Ectodermal cell (in vitro differentiated cells): ENCODE results near the gene DSG4. TPM values are rescaled to one million over a fixed set of nuclear protein-coding genes. Genes with fewer than 3 reads are reported as not detected.
"Not testable (repeated sequence)": the region's sequence is repeated elsewhere in the genome, so short reads cannot be mapped to it uniquely, and the experiment has no call there.

Source experiments
- H3K27ac ChIP-seq: 2 replicates; pipeline ENCODE4 v1.7.0; 2013; ENCODE audit warnings: mild to moderate bottlenecking, low read depth, low read length; ENCODE audit not compliant: insufficient read depth, poor library complexity, severe bottlenecking
- H3K27me3 ChIP-seq: 2 replicates; pipeline ENCODE4 v1.7.0; 2013; ENCODE audit warnings: mild to moderate bottlenecking, low read length; ENCODE audit not compliant: insufficient read depth, control insufficient read depth, poor library complexity, severe bottlenecking
- H3K36me3 ChIP-seq: one replicate; pipeline ENCODE4 v1.7.0; 2013; ENCODE audit warnings: low read length; ENCODE audit not compliant: control insufficient read depth, insufficient read depth
- H3K4me1 ChIP-seq: one replicate; pipeline ENCODE4 v1.7.0; 2013; ENCODE audit warnings: low read length; ENCODE audit not compliant: control insufficient read depth, insufficient read depth
- H3K4me3 ChIP-seq: 2 replicates; pipeline ENCODE4 v1.7.0; 2013; ENCODE audit warnings: low read depth, low read length, control low read depth; ENCODE audit not compliant: insufficient read depth
- H3K9me3 ChIP-seq: 2 replicates; pipeline ENCODE4 v1.7.0; 2013; ENCODE audit warnings: mild to moderate bottlenecking, low read length, moderate library complexity; ENCODE audit not compliant: control insufficient read depth
- WGBS, 2 experiments: methylation state at CpG; one replicate each; pipeline ENCODE4 v1.1.7; 2013; ENCODE audit warnings: missing lambda C conversion rate in 2 of 2; 5-methylcytosine and 5-hydroxymethylcytosine counted together
- polyA plus RNA-seq, 4 experiments: library from polyadenylated mRNA; stranded (reverse); fragments of 50-300 nt; gene quantifications; one replicate each; pipeline ENCODE4 v1.2.3, GENCODE V29; 2013

The DSG4 gene, protein sequence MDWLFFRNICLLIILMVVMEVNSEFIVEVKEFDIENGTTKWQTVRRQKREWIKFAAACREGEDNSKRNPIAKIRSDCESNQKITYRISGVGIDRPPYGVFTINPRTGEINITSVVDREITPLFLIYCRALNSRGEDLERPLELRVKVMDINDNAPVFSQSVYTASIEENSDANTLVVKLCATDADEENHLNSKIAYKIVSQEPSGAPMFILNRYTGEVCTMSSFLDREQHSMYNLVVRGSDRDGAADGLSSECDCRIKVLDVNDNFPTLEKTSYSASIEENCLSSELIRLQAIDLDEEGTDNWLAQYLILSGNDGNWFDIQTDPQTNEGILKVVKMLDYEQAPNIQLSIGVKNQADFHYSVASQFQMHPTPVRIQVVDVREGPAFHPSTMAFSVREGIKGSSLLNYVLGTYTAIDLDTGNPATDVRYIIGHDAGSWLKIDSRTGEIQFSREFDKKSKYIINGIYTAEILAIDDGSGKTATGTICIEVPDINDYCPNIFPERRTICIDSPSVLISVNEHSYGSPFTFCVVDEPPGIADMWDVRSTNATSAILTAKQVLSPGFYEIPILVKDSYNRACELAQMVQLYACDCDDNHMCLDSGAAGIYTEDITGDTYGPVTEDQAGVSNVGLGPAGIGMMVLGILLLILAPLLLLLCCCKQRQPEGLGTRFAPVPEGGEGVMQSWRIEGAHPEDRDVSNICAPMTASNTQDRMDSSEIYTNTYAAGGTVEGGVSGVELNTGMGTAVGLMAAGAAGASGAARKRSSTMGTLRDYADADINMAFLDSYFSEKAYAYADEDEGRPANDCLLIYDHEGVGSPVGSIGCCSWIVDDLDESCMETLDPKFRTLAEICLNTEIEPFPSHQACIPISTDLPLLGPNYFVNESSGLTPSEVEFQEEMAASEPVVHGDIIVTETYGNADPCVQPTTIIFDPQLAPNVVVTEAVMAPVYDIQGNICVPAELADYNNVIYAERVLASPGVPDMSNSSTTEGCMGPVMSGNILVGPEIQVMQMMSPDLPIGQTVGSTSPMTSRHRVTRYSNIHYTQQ
- polyA plus RNA-seq (2013, experiment 1 of 4) = 0.13 TPM
- polyA plus RNA-seq (2013, experiment 2 of 4) = 0.16 TPM
- 0.11 TPM for polyA plus RNA-seq (2013, experiment 3 of 4)
- 0.08 TPM for polyA plus RNA-seq (2013, experiment 4 of 4)

- H3K27me3 ChIP-seq = no peaks in the 10 kb centered on the region
- H3K4me3 ChIP-seq = no peak within 1 kb of the TSS
- H3K4me1 ChIP-seq = no peaks in the 10 kb centered on the region
- no peak within 1 kb of the TSS for H3K27ac ChIP-seq
- H3K9me3 ChIP-seq = no peaks in the 10 kb centered on the region
- WGBS, 2 experiments = 95 to 99% methylated on average over 3 of the region's 3 CpGs
- H3K36me3 ChIP-seq = no peaks in the 10 kb centered on the region
Observed at GRCh38 chr18:31376477-31376876, at the start of gene DSG4. TSS of gene DSG4 (plus strand) at chr18:31376777. CDS start at chr18:31376912, 135 bp downstream.

DNA sequence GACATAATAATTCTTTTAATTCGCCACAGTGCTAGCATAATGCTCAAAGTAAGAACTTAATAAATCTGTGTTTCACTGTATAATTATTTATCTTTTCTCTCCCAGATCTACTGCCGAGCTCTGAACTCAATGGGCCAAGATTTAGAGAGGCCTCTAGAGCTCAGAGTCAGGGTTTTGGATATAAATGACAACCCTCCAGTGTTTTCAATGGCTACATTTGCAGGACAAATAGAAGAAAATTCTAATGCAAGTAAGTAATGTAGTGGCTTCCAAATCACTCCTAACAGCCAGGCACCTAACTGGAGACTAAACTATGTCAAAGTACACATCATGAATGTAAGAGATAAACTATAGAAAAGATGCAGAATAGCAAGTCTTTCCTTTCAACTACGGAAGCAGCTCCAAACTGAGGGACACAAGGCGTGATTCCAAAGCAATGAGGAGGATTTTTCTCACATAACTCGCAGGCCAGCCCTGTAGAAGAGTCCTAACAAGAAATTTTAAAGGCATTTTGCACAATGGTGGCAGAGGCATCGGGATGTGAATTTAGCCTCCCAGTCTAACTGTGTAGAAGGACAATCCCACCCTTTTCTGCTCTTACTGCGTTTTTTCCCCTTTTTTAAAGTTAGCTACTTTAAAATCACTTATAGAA lies 46.7 kb upstream of the DSG4 start:
- WGBS, 2 experiments = 55 to 61% methylated on average over 6 of the region's 7 CpGs
- H3K9me3 ChIP-seq = no peaks in the 10 kb centered on the region
- no peak overlapping the region for H3K27ac ChIP-seq
- H3K4me1 ChIP-seq = no peaks in the 10 kb centered on the region
- H3K36me3 ChIP-seq = no peaks in the 10 kb centered on the region
- H3K4me3 ChIP-seq = no peak overlapping the region
- no peaks in the 10 kb centered on the region for H3K27me3 ChIP-seq

GRCh38 chr18:31343454-31343853 lies 33.1 kb upstream of the DSG4 start:
- Histone ChIP-seq H3K36me3 (no peaks in the 10 kb centered on the region), H3K27me3 (no peaks in the 10 kb centered on the region), H3K4me1 (no peaks in the 10 kb centered on the region), H3K9me3 (peaks cover 2% of the 10 kb centered on the region), H3K4me3 (no peak overlapping the region), H3K27ac (no peak overlapping the region)
- WGBS, 2 experiments = 88 to 96% methylated on average over 4 of the region's 4 CpGs

- H3K36me3 ChIP-seq, H3K4me3 ChIP-seq, H3K9me3 ChIP-seq, H3K27me3 ChIP-seq, H3K4me1 ChIP-seq, H3K27ac ChIP-seq: not testable (repeated sequence)
- WGBS, 2 experiments = 67% methylated on average over 4 of the region's 17 CpGs; no CpG with 5 or more reads in 1 of the 2 experiments
Observed at GRCh38 chr18:31353336-31353735, 23.2 kb upstream of the DSG4 start.

DNA sequence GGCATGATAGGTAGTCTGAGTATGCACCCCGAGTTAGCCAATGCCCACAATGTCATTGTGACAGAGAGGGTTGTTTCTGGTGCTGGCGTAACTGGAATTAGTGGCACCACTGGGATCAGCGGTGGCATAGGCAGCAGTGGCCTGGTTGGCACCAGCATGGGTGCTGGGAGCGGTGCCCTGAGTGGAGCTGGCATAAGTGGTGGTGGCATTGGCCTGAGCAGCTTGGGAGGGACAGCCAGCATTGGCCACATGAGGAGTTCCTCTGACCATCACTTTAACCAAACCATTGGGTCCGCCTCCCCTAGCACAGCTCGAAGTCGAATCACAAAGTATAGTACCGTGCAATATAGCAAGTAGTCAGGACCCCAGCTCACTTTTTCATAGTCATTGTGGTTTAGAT lies 21.6 kb upstream of the DSG4 start:
- WGBS, 2 experiments = 95 to 98% methylated on average over 8 of the region's 8 CpGs
- no peak overlapping the region for H3K4me3 ChIP-seq
- H3K9me3 ChIP-seq = no peaks in the 10 kb centered on the region
- no peaks in the 10 kb centered on the region for H3K4me1 ChIP-seq
- H3K27me3 ChIP-seq = no peaks in the 10 kb centered on the region
- H3K27ac ChIP-seq = no peak overlapping the region
- no peaks in the 10 kb centered on the region for H3K36me3 ChIP-seq

DNA sequence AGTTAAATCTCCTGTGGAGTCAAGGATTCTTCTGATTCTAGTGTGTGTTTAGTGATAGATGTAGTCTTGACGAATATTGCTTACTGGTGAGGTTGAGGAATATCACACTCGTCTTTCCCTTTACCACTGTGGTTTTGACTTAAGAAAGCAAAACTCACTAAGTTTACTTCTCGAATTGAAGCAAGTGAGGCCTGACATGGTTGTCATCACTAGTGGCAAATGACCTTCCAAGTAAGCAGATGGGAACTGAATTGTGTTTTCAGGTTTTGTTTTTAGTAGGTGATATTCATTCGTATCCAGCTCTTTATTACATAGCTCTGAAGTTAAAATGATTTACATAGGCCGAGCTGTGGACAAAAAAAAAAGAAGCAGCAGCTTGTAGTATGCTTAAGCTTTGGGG lies 20.6 kb upstream of the DSG4 start:
- no peak overlapping the region for H3K4me3 ChIP-seq
- no peak overlapping the region for H3K27ac ChIP-seq
- H3K27me3 ChIP-seq = no peaks in the 10 kb centered on the region
- peaks cover 4% of the 10 kb centered on the region for H3K9me3 ChIP-seq
- no peaks in the 10 kb centered on the region for H3K36me3 ChIP-seq
- H3K4me1 ChIP-seq = no peaks in the 10 kb centered on the region
- WGBS, 2 experiments = 93 to 96% methylated on average over 5 of the region's 5 CpGs

GRCh38 chr18:31364190-31364589 lies 12.4 kb upstream of the DSG4 start:
- no peaks in the 10 kb centered on the region for H3K36me3 ChIP-seq
- no peak overlapping the region for H3K27ac ChIP-seq
- H3K9me3 ChIP-seq = peaks cover 4% of the 10 kb centered on the region
- no peaks in the 10 kb centered on the region for H3K27me3 ChIP-seq
- H3K4me1 ChIP-seq = no peaks in the 10 kb centered on the region
- no peak overlapping the region for H3K4me3 ChIP-seq
- 93 to 96% methylated on average over 3 to 4 of the region's 4 CpGs for WGBS, 2 experiments

GRCh38 chr18:31369478-31369877 lies 7.1 kb upstream of the DSG4 start:
- no peaks in the 10 kb centered on the region for H3K36me3 ChIP-seq
- H3K4me1 ChIP-seq = no peaks in the 10 kb centered on the region
- no peak overlapping the region for H3K4me3 ChIP-seq
- no peaks in the 10 kb centered on the region for H3K9me3 ChIP-seq
- H3K27ac ChIP-seq = no peak overlapping the region
- no peaks in the 10 kb centered on the region for H3K27me3 ChIP-seq

DNA sequence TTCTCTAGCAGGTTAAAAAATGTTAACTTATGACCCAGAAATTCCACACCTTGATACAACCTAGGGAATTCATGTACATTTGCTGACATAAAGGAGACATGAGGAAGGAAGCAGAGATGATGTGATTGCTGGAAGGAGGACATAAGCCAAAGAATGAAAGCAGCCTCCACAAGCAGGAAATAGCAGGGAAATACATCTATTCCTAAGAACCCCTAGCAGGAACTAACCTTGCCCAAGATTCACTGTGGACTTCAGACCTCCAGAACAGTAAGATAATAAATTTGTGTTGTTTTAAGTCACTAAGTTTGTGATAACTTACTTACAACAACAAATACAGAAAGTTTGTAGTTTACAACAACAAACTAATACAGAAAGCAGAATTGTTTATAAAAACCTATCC lies 4.6 kb upstream of the DSG4 start:
- Histone ChIP-seq H3K4me3 (no peak overlapping the region), H3K4me1 (no peaks in the 10 kb centered on the region), H3K9me3 (no peaks in the 10 kb centered on the region), H3K36me3 (no peaks in the 10 kb centered on the region), H3K27me3 (no peaks in the 10 kb centered on the region), H3K27ac (no peak overlapping the region)
